Astrocyte (in vitro differentiated cells and primary cell): Measurements from ENCODE around the gene CCR2.

Source experiments
- CTCF ChIP-seq: IDR thresholded peaks from 2 replicates; pipeline ENCODE4 v1.5.1; 2011; ENCODE audit warnings: low read depth, mild to moderate bottlenecking, inconsistent platforms, low read length, moderate library complexity; ENCODE audit not compliant: insufficient read depth
- EZH2 ChIP-seq: IDR thresholded peaks from 2 replicates; pipeline ENCODE4 v1.6.1; 2012; ENCODE audit warnings: mild to moderate bottlenecking, low read length, inconsistent platforms; ENCODE audit not compliant: insufficient read depth

- TF ChIP-seq CTCF (no peak), EZH2 (no peak)
These were observed 39.1 kb downstream of the CCR2 start for GRCh38 chr3:46393011-46393410.
